ENCODE data around the gene RNF169. TPM values are rescaled to one million over a fixed set of nuclear protein-coding genes. Genes with fewer than 3 reads are reported as not detected.

Gene RNF169
- total and polyA plus RNA-seq, 2 of the 13 experiments (the other 11 are each of a cell fraction or from before 2014, with no cell fraction given) = 5.3 to 14.2 TPM

- peaks cover 1 to 60% of the 10 kb centered on the region in 2 experiments; a peak in 2 of 5 replicates for H3K36me3 ChIP-seq (replicated peaks in 1 of 2; ENCODE audit: control insufficient read depth in 1 of 2, insufficient read depth in 2 of 2, low read length in 2 of 2)
- ChIA-PET POLR2A (no interaction called here), CTCF (ENCODE audit: low intra/inter-chr PET ratio, low total read pairs) (no interaction called here)
- no peaks in the 10 kb centered on the region for H3K9me3 ChIP-seq (ENCODE audit: low read length)
- H3K4me1 ChIP-seq (ENCODE audit: insufficient read depth, low read length) = peaks cover 14% of the 10 kb centered on the region
- BruUV-seq (replicated peaks) = no TSS peak
- H3K4me3 ChIP-seq (replicated peaks in 1 of 3; ENCODE audit: insufficient read depth in 1 of 3, low read depth in 2 of 3, low read length in 3 of 3) = no peak overlapping the region
- TF ChIP-seq CTCF (CRISPR knock-in tag; IDR thresholded peaks at IDR 0.05) = peak; percentile 31; the same call in 1 of the 2 replicates
- peak; percentile 24; the same call in 1 of the 2 replicates for TF ChIP-seq STAG1 (CRISPR knock-in tag; IDR thresholded peaks at IDR 0.05)
- TF ChIP-seq AGO2 (optimal IDR thresholded peaks at IDR 0.05; ENCODE audit: low read depth, low read length) = peak; percentile 80
- no peak for TF ChIP-seq SOX6 (IDR thresholded peaks at IDR 0.05)
- no peak for TF ChIP-seq SOX6 (CRISPR knock-in tag; IDR thresholded peaks at IDR 0.05)
- H3K27ac ChIP-seq (ENCODE audit: extremely low read length, insufficient read depth, low read length) = no peak overlapping the region
- H3K27me3 ChIP-seq (ENCODE audit: control insufficient read depth in 1 of 2, insufficient read depth in 2 of 2, low read length in 2 of 2) = no peaks in the 10 kb centered on the region
- no peaks in the 10 kb centered on the region for H4K20me1 ChIP-seq (ENCODE audit: insufficient read depth, low read length)
- H3K79me2 ChIP-seq (ENCODE audit: insufficient read depth, low read length) = no peaks in the 10 kb centered on the region
- no peak overlapping the region for H3K4me2 ChIP-seq (ENCODE audit: low read depth, low read length)
- H2AFZ ChIP-seq (ENCODE audit: low read length) = no peak overlapping the region
- FAIRE-seq (no peak), DNase-seq (ENCODE audit: low spot score) (no peak), ATAC-seq (peak; percentile 62)
- 100% methylated on average over 4 of the region's 13 CpGs for WGBS (ENCODE audit: low lambda C conversion rate)
- in situ Hi-C loops (cut with HindIII; ENCODE audit: extremely low pct_ligation_motif_present, low pct_unique_long_range_greater_than_20kb) = no loop called here
- no peak overlapping the region for H3K9ac ChIP-seq (ENCODE audit: insufficient read depth, low read depth, low read length)
- intact Hi-C loops (cut with micrococcal nuclease; ENCODE audit: unreplicated experiment) = no loop called here
Measured at GRCh38 chr11:74842967-74843366, 94.3 kb downstream of the RNF169 start.

DNA sequence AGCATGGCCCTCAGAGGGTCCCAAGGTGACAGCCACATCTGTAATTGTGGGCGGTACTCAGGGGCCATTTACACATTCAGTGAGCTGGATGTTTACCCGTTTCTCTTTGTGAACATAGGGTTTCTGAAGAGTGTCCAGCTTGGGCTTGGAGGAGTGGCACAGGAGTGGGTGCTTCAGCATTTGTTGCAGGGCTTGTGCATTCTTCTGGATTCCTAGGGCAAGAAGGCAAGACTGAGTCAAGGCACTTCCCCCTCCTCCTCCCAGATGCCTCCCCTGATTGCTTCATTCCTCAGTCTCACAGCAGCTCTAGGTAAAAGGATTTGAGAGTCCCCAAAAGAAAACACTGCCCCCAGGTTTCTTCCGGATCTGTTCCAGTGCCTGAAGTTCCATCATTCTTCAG, 95.4 kb downstream of the RNF169 start:
- no peak for ATAC-seq
- TF ChIP-seq RERE (CRISPR knock-in tag; IDR thresholded peaks at IDR 0.05; ENCODE audit: low read depth) (no peak), ZNF205 (CRISPR knock-in tag; IDR thresholded peaks at IDR 0.05) (no peak), XBP1 (CRISPR knock-in tag; IDR thresholded peaks at IDR 0.05) (no peak), MTERF4 (CRISPR knock-in tag; IDR thresholded peaks at IDR 0.05) (no peak)
- TF ChIP-seq, protein P1, sequence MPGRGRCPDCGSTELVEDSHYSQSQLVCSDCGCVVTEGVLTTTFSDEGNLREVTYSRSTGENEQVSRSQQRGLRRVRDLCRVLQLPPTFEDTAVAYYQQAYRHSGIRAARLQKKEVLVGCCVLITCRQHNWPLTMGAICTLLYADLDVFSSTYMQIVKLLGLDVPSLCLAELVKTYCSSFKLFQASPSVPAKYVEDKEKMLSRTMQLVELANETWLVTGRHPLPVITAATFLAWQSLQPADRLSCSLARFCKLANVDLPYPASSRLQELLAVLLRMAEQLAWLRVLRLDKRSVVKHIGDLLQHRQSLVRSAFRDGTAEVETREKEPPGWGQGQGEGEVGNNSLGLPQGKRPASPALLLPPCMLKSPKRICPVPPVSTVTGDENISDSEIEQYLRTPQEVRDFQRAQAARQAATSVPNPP (CRISPR knock-in tag; IDR thresholded peaks at IDR 0.05) = no peak

More for the DNA sequence above, 95.4 kb downstream of the RNF169 start:
- ChIA-PET CTCF (ENCODE audit: low intra/inter-chr PET ratio, low total read pairs) (no interaction called here), POLR2A (no interaction called here)
- no peak overlapping the region for H3K9ac ChIP-seq (ENCODE audit: insufficient read depth, low read depth, low read length)
- H3K27me3 ChIP-seq (ENCODE audit: control insufficient read depth in 1 of 2, insufficient read depth in 2 of 2, low read length in 2 of 2) = no peaks in the 10 kb centered on the region
- in situ Hi-C loops (cut with HindIII; ENCODE audit: extremely low pct_ligation_motif_present, low pct_unique_long_range_greater_than_20kb) = no loop called here
- H3K27ac ChIP-seq (ENCODE audit: extremely low read length, insufficient read depth, low read length) = no peak overlapping the region
- H2AFZ ChIP-seq (ENCODE audit: low read length) = no peak overlapping the region
- no peaks in the 10 kb centered on the region for H3K79me2 ChIP-seq (ENCODE audit: insufficient read depth, low read length)
- intact Hi-C loops (cut with micrococcal nuclease; ENCODE audit: unreplicated experiment) = no loop called here
- no TSS peak for BruUV-seq (replicated peaks)
- FAIRE-seq = no peak
- H3K9me3 ChIP-seq (ENCODE audit: low read length) = no peaks in the 10 kb centered on the region
- no peak overlapping the region for H3K4me3 ChIP-seq (replicated peaks in 1 of 3; ENCODE audit: insufficient read depth in 1 of 3, low read depth in 2 of 3, low read length in 3 of 3)
- no peak overlapping the region for H3K4me2 ChIP-seq (ENCODE audit: low read depth, low read length)
- no peaks in the 10 kb centered on the region for H4K20me1 ChIP-seq (ENCODE audit: insufficient read depth, low read length)
- 92% methylated on average over 3 of the region's 3 CpGs for WGBS (ENCODE audit: low lambda C conversion rate)
- DNase-seq (ENCODE audit: low spot score) = no peak
- H3K4me1 ChIP-seq (ENCODE audit: insufficient read depth, low read length) = peaks cover 20% of the 10 kb centered on the region
- peaks cover 1 to 56% of the 10 kb centered on the region in 2 experiments; a peak in 2 of 5 replicates for H3K36me3 ChIP-seq (replicated peaks in 1 of 2; ENCODE audit: control insufficient read depth in 1 of 2, insufficient read depth in 2 of 2, low read length in 2 of 2)

Data from HepG2 (cell line).